Uterus (tissue), 4 donors: ENCODE results near the gene CYB5B. TPM values are rescaled to one million over a fixed set of nuclear protein-coding genes. Genes with fewer than 3 reads are reported as not detected.

Experiments used
- DNase-seq, 2 donors: peaks; one replicate each; pipeline ENCODE4 v3.0.0-alpha.2; 2019 to 2020
- H3K27ac ChIP-seq, 2 donors: fragments of 200-600 bp; sonication (generic); 1 replicate in 1 of 2; 2 replicates in 1 of 2; pipeline ENCODE4 v1.5.1; 2016 to 2018
- H3K27me3 ChIP-seq, 2 donors: fragments of 200-600 bp; sonication (generic); one replicate each; pipeline ENCODE4 v1.5.1; 2018 to 2019; ENCODE audit warnings: control low read depth in 1 of 2
- H3K36me3 ChIP-seq, 2 donors: fragments of 200-600 bp; sonication (generic); one replicate each; pipeline ENCODE4 v1.5.1; 2019; ENCODE audit warnings: control low read depth in 1 of 2
- H3K4me1 ChIP-seq, 2 donors: fragments of 200-600 bp; sonication (generic); one replicate each; pipeline ENCODE4 v1.5.1; 2018 to 2019; ENCODE audit warnings: control low read depth in 1 of 2
- H3K4me3 ChIP-seq, 2 donors: fragments of 200-600 bp; sonication (generic); 1 replicate in 1 of 2; 2 replicates in 1 of 2; pipeline ENCODE4 v1.5.1; 2018 to 2019; ENCODE audit warnings: mild to moderate bottlenecking in 1 of 2
- H3K9me3 ChIP-seq, 2 donors: fragments of 200-600 bp; sonication (generic); one replicate each; pipeline ENCODE4 v1.5.1; 2019; ENCODE audit warnings: control low read depth in 1 of 2
- CTCF ChIP-seq, 4 experiments: fragments of 200-600 bp in 2 of 4; fragments of 450-650 bp in 2 of 4; sonication (generic) in 2 of 4; IDR thresholded peaks; one replicate each; pipeline ENCODE4 v1.5.1; 2016 to 2019; ENCODE audit warnings: antibody characterized with exemption in 4 of 4, mild to moderate bottlenecking in 2 of 4, moderate library complexity in 1 of 4
- POLR2A ChIP-seq, 2 donors: fragments of 450-650 bp; IDR thresholded peaks; one replicate each; pipeline ENCODE4 v1.6.1; 2016; ENCODE audit warnings: antibody characterized with exemption in 2 of 2, mild to moderate bottlenecking in 1 of 2, moderate library complexity in 1 of 2
- intact Hi-C: fragments of 100-400 bp; cut with DNase I; formaldehyde crosslinking; loops from one replicate; pipeline ENCODE4 v1.15.1; 2023; ENCODE audit warnings: low total_unique reads
- total RNA-seq, 4 donors: library from RNA; depleted of rRNA in 3 of 4; stranded (reverse); fragments of >200 nt in 3 of 4; gene quantifications; one replicate each; pipeline versions ENCODE4 v1.1.0 to v1.2.4, GENCODE V29; 2014 to 2023
- donor health status: DM: yes; HTN: yes; CAD: no.

CYB5B gene
- total RNA-seq, 4 donors from 2014 or later = 24.1 to 70.3 (median 57.6) TPM

GRCh38 chr16:69404275-69404805, 20.1 kb upstream of the CYB5B start:
- Histone ChIP-seq H3K27ac (peak overlapping the region; percentile 52 to 86), H3K4me3 (no peak overlapping the region), H3K9me3 (no peaks in the 10 kb centered on the region), H3K27me3 (no peaks in the 10 kb centered on the region), H3K4me1 (peaks cover 0 to 4% of the 10 kb centered on the region in 2 donors), H3K36me3 (no peaks in the 10 kb centered on the region)
- DNase-seq = peak in 1 of 2 donors; percentile 44
- intact Hi-C loops = no loop called here
- TF ChIP-seq CTCF (IDR thresholded peaks at IDR 0.05) (no peak), POLR2A (IDR thresholded peaks at IDR 0.05) (no peak)

GRCh38 chr16:69405326-69405725, 19.1 kb upstream of the CYB5B start:
- Histone ChIP-seq H3K4me1 (peaks cover 0 to 4% of the 10 kb centered on the region in 2 donors), H3K4me3 (no peak overlapping the region), H3K9me3 (no peaks in the 10 kb centered on the region), H3K36me3 (no peaks in the 10 kb centered on the region), H3K27ac (peak overlapping the region in 1 of 2 donors; percentile 86), H3K27me3 (no peaks in the 10 kb centered on the region)
- TF ChIP-seq POLR2A (IDR thresholded peaks at IDR 0.05) (no peak), CTCF (IDR thresholded peaks at IDR 0.05) (no peak)
- no peak for DNase-seq
- intact Hi-C loops = no loop called here

- Histone ChIP-seq H3K27me3 (no peaks in the 10 kb centered on the region), H3K4me1 (peaks cover 0 to 4% of the 10 kb centered on the region in 2 donors), H3K36me3 (no peaks in the 10 kb centered on the region), H3K4me3 (no peak overlapping the region), H3K9me3 (no peaks in the 10 kb centered on the region), H3K27ac (no peak overlapping the region)
- no peak for TF ChIP-seq CTCF (IDR thresholded peaks at IDR 0.05)
- intact Hi-C loops = no loop called here
- no peak for DNase-seq
These were observed 18.7 kb upstream of the CYB5B start for GRCh38 chr16:69405757-69406156.

GRCh38 chr16:69406780-69407331, 17.6 kb upstream of the CYB5B start:
- TF ChIP-seq CTCF (IDR thresholded peaks at IDR 0.05) (no peak), POLR2A (IDR thresholded peaks at IDR 0.05) (no peak)
- H3K9me3 ChIP-seq = no peaks in the 10 kb centered on the region
- peaks cover 0 to 4% of the 10 kb centered on the region in 2 donors for H3K4me1 ChIP-seq
- intact Hi-C loops = no loop called here
- H3K27ac ChIP-seq = no peak overlapping the region
- no peak for DNase-seq
- no peak overlapping the region for H3K4me3 ChIP-seq
- H3K27me3 ChIP-seq = no peaks in the 10 kb centered on the region
- H3K36me3 ChIP-seq = no peaks in the 10 kb centered on the region

GRCh38 chr16:69407702-69408323, 16.6 kb upstream of the CYB5B start:
- H3K36me3 ChIP-seq = no peaks in the 10 kb centered on the region
- H3K27me3 ChIP-seq = no peaks in the 10 kb centered on the region
- peaks cover 0 to 4% of the 10 kb centered on the region in 2 donors for H3K4me1 ChIP-seq
- intact Hi-C loops = no loop called here
- peak overlapping the region in 1 of 2 donors; percentile 52 for H3K27ac ChIP-seq
- TF ChIP-seq CTCF (IDR thresholded peaks at IDR 0.05) (no peak), POLR2A (IDR thresholded peaks at IDR 0.05) (no peak)
- H3K9me3 ChIP-seq = no peaks in the 10 kb centered on the region
- no peak overlapping the region for H3K4me3 ChIP-seq
- DNase-seq = no peak
